ENCODE data around the gene PCNX4.

DNA sequence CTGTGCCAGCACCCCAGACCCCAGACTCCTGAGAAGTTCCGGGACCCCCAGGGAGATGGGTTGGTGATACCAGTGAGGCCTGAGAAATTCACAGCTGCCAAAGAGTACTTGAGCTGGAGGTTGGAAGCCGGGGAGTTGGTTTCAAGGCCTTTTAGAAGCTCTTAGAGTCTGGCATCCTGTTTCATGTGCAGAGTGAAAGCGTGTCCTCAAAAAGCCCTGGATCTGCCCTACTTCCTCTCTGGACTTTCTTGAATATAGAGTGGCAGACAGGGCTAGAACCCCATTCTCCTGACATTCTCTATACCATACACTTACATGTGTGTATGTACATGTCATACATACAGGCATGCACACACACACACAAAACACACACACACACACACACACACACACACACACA lies 126.0 kb downstream of the PCNX4 start:
- TF ChIP-seq, protein P1, sequence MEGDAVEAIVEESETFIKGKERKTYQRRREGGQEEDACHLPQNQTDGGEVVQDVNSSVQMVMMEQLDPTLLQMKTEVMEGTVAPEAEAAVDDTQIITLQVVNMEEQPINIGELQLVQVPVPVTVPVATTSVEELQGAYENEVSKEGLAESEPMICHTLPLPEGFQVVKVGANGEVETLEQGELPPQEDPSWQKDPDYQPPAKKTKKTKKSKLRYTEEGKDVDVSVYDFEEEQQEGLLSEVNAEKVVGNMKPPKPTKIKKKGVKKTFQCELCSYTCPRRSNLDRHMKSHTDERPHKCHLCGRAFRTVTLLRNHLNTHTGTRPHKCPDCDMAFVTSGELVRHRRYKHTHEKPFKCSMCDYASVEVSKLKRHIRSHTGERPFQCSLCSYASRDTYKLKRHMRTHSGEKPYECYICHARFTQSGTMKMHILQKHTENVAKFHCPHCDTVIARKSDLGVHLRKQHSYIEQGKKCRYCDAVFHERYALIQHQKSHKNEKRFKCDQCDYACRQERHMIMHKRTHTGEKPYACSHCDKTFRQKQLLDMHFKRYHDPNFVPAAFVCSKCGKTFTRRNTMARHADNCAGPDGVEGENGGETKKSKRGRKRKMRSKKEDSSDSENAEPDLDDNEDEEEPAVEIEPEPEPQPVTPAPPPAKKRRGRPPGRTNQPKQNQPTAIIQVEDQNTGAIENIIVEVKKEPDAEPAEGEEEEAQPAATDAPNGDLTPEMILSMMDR (IDR thresholded peaks at IDR 0.05): no peak
- TF ChIP-seq REST (IDR thresholded peaks at IDR 0.05; ENCODE audit: insufficient read depth in 1 of 2, low read depth in 2 of 2, low read length in 1 of 2) (no peak), POLR2AphosphoS5 (IDR thresholded peaks at IDR 0.05; ENCODE audit: low read depth, low read length) (no peak), SIN3A (IDR thresholded peaks at IDR 0.05; ENCODE audit: borderline replicate concordance, insufficient read depth, low read depth, low read length) (no peak)

Data from Panc1 (cell line).